Caco-2 (cell line): ENCODE data around the gene ESR2. TPM values are rescaled to one million over a fixed set of nuclear protein-coding genes. Genes with fewer than 3 reads are reported as not detected.
"Not testable (repeated sequence)": the region's sequence is repeated elsewhere in the genome, so short reads cannot be mapped to it uniquely, and the experiment has no call there.

ENCODE experiments used
- BruUV-seq: library from RNA; stranded (reverse); fragments of 400-500 nt; replicated peaks from 2 replicates; lab custom pipeline; 2021; lab: Mats Ljungman, UMichigan
- CTCF ChIA-PET: fragments of 300-600 bp; sonication (Branson Sonifier 250); formaldehyde crosslinking; loops from one replicate; lab custom pipeline; 2022; ENCODE audit warnings: antibody characterized with exemption; lab: Charles Lee
- POLR2A ChIA-PET: fragments of 300-600 bp; sonication (Branson Sonifier 250); formaldehyde crosslinking; loops from one replicate; lab custom pipeline; 2022; ENCODE audit warnings: antibody characterized with exemption; lab: Charles Lee
- DNase-seq, 2 experiments: peaks; one replicate each; pipeline versions ENCODE4 v3.0.0 to v3.0.0-alpha.2; 2020 to 2022
- H3K27me3 ChIP-seq: replicated peaks from 2 replicates; pipeline ENCODE4 v1.6.0; 2011; ENCODE audit warnings: low read length; ENCODE audit not compliant: control insufficient read depth, insufficient read depth
- H3K36me3 ChIP-seq: 2 replicates; pipeline ENCODE4 v1.5.1; 2011; ENCODE audit warnings: low read length; ENCODE audit not compliant: control insufficient read depth, insufficient read depth
- H3K4me1 ChIP-seq: fragments of 250-450 bp; sonication (Bioruptor Pico); 2 replicates; pipeline ENCODE4 v1.5.1; 2020; ENCODE audit warnings: mild to moderate bottlenecking
- H3K4me3 ChIP-seq: 2 replicates; pipeline ENCODE4 v1.5.1; 2011; ENCODE audit warnings: low read depth, mild to moderate bottlenecking, control low read depth, low read length
- H3K9me3 ChIP-seq: fragments of 250-450 bp; sonication (Bioruptor Pico); 2 replicates; pipeline ENCODE4 v1.5.1; 2020; ENCODE audit warnings: mild to moderate bottlenecking, moderate library complexity
- H3K27ac Mint-ChIP-seq: one replicate; pipeline ENCODE4 v1.8.0; 2022; ENCODE audit warnings: mixed read lengths; ENCODE audit not compliant: unreplicated experiment
- H3K27me3 Mint-ChIP-seq: one replicate; pipeline ENCODE4 v1.8.0; 2022; ENCODE audit warnings: mixed read lengths; ENCODE audit not compliant: insufficient read depth, unreplicated experiment
- H3K36me3 Mint-ChIP-seq: one replicate; pipeline ENCODE4 v1.8.0; 2022; ENCODE audit warnings: mild to moderate bottlenecking, mixed read lengths; ENCODE audit not compliant: insufficient read depth, unreplicated experiment
- H3K4me1 Mint-ChIP-seq: one replicate; pipeline ENCODE4 v1.8.0; 2022; ENCODE audit warnings: low read depth, mixed read lengths; ENCODE audit not compliant: unreplicated experiment
- H3K4me3 Mint-ChIP-seq: one replicate; pipeline ENCODE4 v1.8.0; 2022; ENCODE audit warnings: mild to moderate bottlenecking, moderate library complexity, mixed read lengths; ENCODE audit not compliant: unreplicated experiment
- H3K9me3 Mint-ChIP-seq: one replicate; pipeline ENCODE4 v1.8.0; 2022; ENCODE audit warnings: mixed read lengths; ENCODE audit not compliant: unreplicated experiment
- CTCF ChIP-seq, 2 experiments: fragments of 200-600 bp in 1 of 2; IDR thresholded peaks; 1 replicate in 1 of 2; 2 replicates in 1 of 2; pipeline versions ENCODE4 v1.5.1 to v1.8.0; 2011 to 2022; ENCODE audit warnings: antibody characterized with exemption in 1 of 2, control low read depth in 1 of 2, inconsistent platforms in 1 of 2, low read depth in 1 of 2, low read length in 1 of 2, mild to moderate bottlenecking in 1 of 2, moderate library complexity in 1 of 2; ENCODE audit not compliant: insufficient read depth in 1 of 2, severe bottlenecking in 1 of 2, unreplicated experiment in 1 of 2
- intact Hi-C: fragments of 100-400 bp; cut with micrococcal nuclease; formaldehyde crosslinking; loops from one replicate; pipeline ENCODE4 v1.10.0; 2022; ENCODE audit not compliant: unreplicated experiment
- total RNA-seq: library from RNA; stranded (reverse); gene quantifications from 2 replicates; pipeline ENCODE4 v1.2.3, GENCODE V29; 2022

The ESR2 gene
- total RNA-seq, 1 experiment from 2014 or later, result 0.23 TPM

- Mint-ChIP-seq H3K27ac (no peak overlapping the region), H3K27me3 (no peaks in the 10 kb centered on the region), H3K4me1 (no peaks in the 10 kb centered on the region), H3K36me3 (no peaks in the 10 kb centered on the region), H3K4me3 (no peak overlapping the region), H3K9me3 (no peaks in the 10 kb centered on the region)
- no peaks in the 10 kb centered on the region for H3K4me1 ChIP-seq
- no peaks in the 10 kb centered on the region for H3K27me3 ChIP-seq
- no peak overlapping the region for H3K4me3 ChIP-seq
- no peaks in the 10 kb centered on the region for H3K9me3 ChIP-seq
- no peak for TF ChIP-seq CTCF (IDR thresholded peaks at IDR 0.05; ENCODE audit: insufficient read depth in 1 of 2, low read depth in 1 of 2, low read length in 1 of 2, severe bottlenecking in 1 of 2, unreplicated experiment in 1 of 2)
- no TSS peak for BruUV-seq
- CTCF ChIA-PET, result interaction anchor here (1.1 kb wide), 1 partner anchor 61 kb away, joined by 3 read pairs; the partner anchor contains the start of gene MTHFD1
- intact Hi-C loops, result no loop called here
- POLR2A ChIA-PET, result no interaction called here
- H3K36me3 ChIP-seq, result no peaks in the 10 kb centered on the region
- DNase-seq, result no peak
These were observed 32.3 kb upstream of the ESR2 start for GRCh38 chr14:64326502-64326901.

GRCh38 chr14:64324895-64325294, 30.7 kb upstream of the ESR2 start:
- intact Hi-C loops, result no loop called here
- POLR2A ChIA-PET, result no interaction called here
- H3K4me3 ChIP-seq, result no peak overlapping the region
- DNase-seq, result no peak
- no peaks in the 10 kb centered on the region for H3K4me1 ChIP-seq
- no TSS peak for BruUV-seq
- H3K36me3 ChIP-seq, result no peaks in the 10 kb centered on the region
- no peak overlapping the region for H3K4me3 Mint-ChIP-seq
- no peaks in the 10 kb centered on the region for H3K36me3 Mint-ChIP-seq
- no peaks in the 10 kb centered on the region for H3K27me3 ChIP-seq
- H3K27ac Mint-ChIP-seq, result no peak overlapping the region
- H3K9me3 Mint-ChIP-seq, result no peaks in the 10 kb centered on the region
- no peak for TF ChIP-seq CTCF (IDR thresholded peaks at IDR 0.05; ENCODE audit: insufficient read depth in 1 of 2, low read depth in 1 of 2, low read length in 1 of 2, severe bottlenecking in 1 of 2, unreplicated experiment in 1 of 2)
- no peaks in the 10 kb centered on the region for H3K9me3 ChIP-seq
- CTCF ChIA-PET, result no interaction called here
- H3K4me1 Mint-ChIP-seq, result no peaks in the 10 kb centered on the region
- no peaks in the 10 kb centered on the region for H3K27me3 Mint-ChIP-seq

- Histone ChIP-seq H3K4me3 (no peak overlapping the region), H3K27me3 (no peaks in the 10 kb centered on the region), H3K4me1 (no peaks in the 10 kb centered on the region), H3K9me3 (no peaks in the 10 kb centered on the region), H3K36me3 (no peaks in the 10 kb centered on the region)
- Mint-ChIP-seq H3K4me1 (no peaks in the 10 kb centered on the region), H3K4me3 (no peak overlapping the region), H3K36me3 (no peaks in the 10 kb centered on the region), H3K9me3 (no peaks in the 10 kb centered on the region), H3K27me3 (no peaks in the 10 kb centered on the region), H3K27ac (no peak overlapping the region)
- DNase-seq, result no peak
- no TSS peak for BruUV-seq
- no peak for TF ChIP-seq CTCF (IDR thresholded peaks at IDR 0.05; ENCODE audit: insufficient read depth in 1 of 2, low read depth in 1 of 2, low read length in 1 of 2, severe bottlenecking in 1 of 2, unreplicated experiment in 1 of 2)
- intact Hi-C loops, result no loop called here
- POLR2A ChIA-PET, result no interaction called here
- CTCF ChIA-PET, result no interaction called here
These were observed 30.3 kb upstream of the ESR2 start for GRCh38 chr14:64324461-64324860.

GRCh38 chr14:64320362-64320761, 26.2 kb upstream of the ESR2 start:
- H3K27ac Mint-ChIP-seq, POLR2A ChIA-PET, BruUV-seq, H3K9me3 ChIP-seq, intact Hi-C loops, CTCF ChIA-PET, H3K4me3 Mint-ChIP-seq, H3K9me3 Mint-ChIP-seq, H3K36me3 ChIP-seq, DNase-seq, H3K27me3 ChIP-seq, H3K36me3 Mint-ChIP-seq, H3K4me1 Mint-ChIP-seq, H3K4me1 ChIP-seq, H3K4me3 ChIP-seq, H3K27me3 Mint-ChIP-seq: not testable (repeated sequence)

GRCh38 chr14:64318695-64319094, 24.5 kb upstream of the ESR2 start:
- BruUV-seq, CTCF ChIA-PET: not testable (repeated sequence)

More at GRCh38 chr14:64318695-64319094, 24.5 kb upstream of the ESR2 start:
- H3K27me3 ChIP-seq, DNase-seq, H3K4me1 Mint-ChIP-seq, H3K4me3 Mint-ChIP-seq, POLR2A ChIA-PET, H3K4me1 ChIP-seq, H3K36me3 Mint-ChIP-seq, H3K4me3 ChIP-seq, H3K9me3 ChIP-seq, H3K36me3 ChIP-seq, H3K27me3 Mint-ChIP-seq, H3K27ac Mint-ChIP-seq, intact Hi-C loops: not testable (repeated sequence)
- H3K9me3 Mint-ChIP-seq, result peaks cover 10% of the 10 kb centered on the region
